ACC112 (cell line): ENCODE data around the gene ATP11A.

Experiments
- H2AFZ ChIP-seq: fragments of 200-600 bp; sonication (generic); one replicate; pipeline ENCODE4 v1.6.0; 2017; ENCODE audit warnings: antibody characterized with exemption, low read length; ENCODE audit not compliant: unreplicated experiment
- H3K27ac ChIP-seq: fragments of 200-600 bp; sonication (generic); 2 replicates; pipeline ENCODE4 v1.5.1; 2014; ENCODE audit warnings: low read depth, mild to moderate bottlenecking, antibody characterized with exemption, low read length, moderate library complexity
- H3K27me3 ChIP-seq: fragments of 200-600 bp; sonication (generic); 2 replicates; pipeline ENCODE4 v1.6.1; 2014; ENCODE audit warnings: mild to moderate bottlenecking, antibody characterized with exemption, low read length, moderate library complexity, mixed read lengths; ENCODE audit not compliant: insufficient read depth
- H3K36me3 ChIP-seq: fragments of 200-600 bp; sonication (generic); 2 replicates; pipeline ENCODE4 v1.6.1; 2016; ENCODE audit warnings: mild to moderate bottlenecking, antibody characterized with exemption, low read length, moderate library complexity, mixed read lengths; ENCODE audit not compliant: insufficient read depth
- H3K4me1 ChIP-seq: fragments of 200-600 bp; sonication (generic); one replicate; pipeline ENCODE4 v1.6.1; 2016; ENCODE audit warnings: low read length, mixed read lengths; ENCODE audit not compliant: insufficient read depth, unreplicated experiment, control insufficient read depth
- H3K4me3 ChIP-seq: fragments of 200-600 bp; sonication (generic); 2 replicates; pipeline ENCODE4 v1.5.1; 2014; ENCODE audit warnings: mild to moderate bottlenecking, low read depth, low read length
- H3K79me2 ChIP-seq: fragments of 200-600 bp; sonication (generic); one replicate; pipeline ENCODE4 v1.6.0; 2016; ENCODE audit warnings: low read length; ENCODE audit not compliant: control insufficient read depth, unreplicated experiment, insufficient read depth

The ATP11A gene

GRCh38 chr13:112888238-112889111, 198.6 kb downstream of the ATP11A start:
- Histone ChIP-seq H3K79me2 (no peaks in the 10 kb centered on the region), H3K4me1 (no peaks in the 10 kb centered on the region), H3K4me3 (no peak overlapping the region), H3K36me3 (no peaks in the 10 kb centered on the region), H2AFZ (no peak overlapping the region), H3K27ac (no peak overlapping the region), H3K27me3 (peaks cover 28% of the 10 kb centered on the region)

GRCh38 chr13:112889351-112890290, 199.8 kb downstream of the ATP11A start:
- peaks cover 36% of the 10 kb centered on the region for H3K27me3 ChIP-seq

GRCh38 chr13:112890316-112891145, 200.7 kb downstream of the ATP11A start:
- H3K27me3 ChIP-seq = peaks cover 45% of the 10 kb centered on the region
- no peaks in the 10 kb centered on the region for H3K36me3 ChIP-seq
- no peaks in the 10 kb centered on the region for H3K79me2 ChIP-seq
- H3K27ac ChIP-seq = no peak overlapping the region
- H3K4me3 ChIP-seq = no peak overlapping the region
- H3K4me1 ChIP-seq = no peaks in the 10 kb centered on the region
- no peak overlapping the region for H2AFZ ChIP-seq

More at GRCh38 chr13:112889351-112890290, 199.8 kb downstream of the ATP11A start:
- H3K27ac ChIP-seq = no peak overlapping the region
- no peak overlapping the region for H2AFZ ChIP-seq
- H3K36me3 ChIP-seq = no peaks in the 10 kb centered on the region
- no peaks in the 10 kb centered on the region for H3K4me1 ChIP-seq
- H3K79me2 ChIP-seq = no peaks in the 10 kb centered on the region
- no peak overlapping the region for H3K4me3 ChIP-seq

- Histone ChIP-seq H3K27me3 (peaks cover 57% of the 10 kb centered on the region), H3K27ac (no peak overlapping the region), H3K4me3 (no peak overlapping the region), H3K36me3 (no peaks in the 10 kb centered on the region), H2AFZ (no peak overlapping the region), H3K4me1 (no peaks in the 10 kb centered on the region), H3K79me2 (no peaks in the 10 kb centered on the region)
Observed at GRCh38 chr13:112891477-112892401, 201.9 kb downstream of the ATP11A start.

GRCh38 chr13:112892426-112893206, 202.8 kb downstream of the ATP11A start:
- Histone ChIP-seq H3K36me3 (no peaks in the 10 kb centered on the region), H3K4me3 (no peak overlapping the region), H3K4me1 (no peaks in the 10 kb centered on the region), H3K27me3 (peaks cover 59% of the 10 kb centered on the region), H3K27ac (no peak overlapping the region), H2AFZ (no peak overlapping the region), H3K79me2 (no peaks in the 10 kb centered on the region)

- Histone ChIP-seq H3K4me1 (no peaks in the 10 kb centered on the region), H3K79me2 (no peaks in the 10 kb centered on the region), H2AFZ (no peak overlapping the region), H3K27me3 (peaks cover 59% of the 10 kb centered on the region), H3K27ac (no peak overlapping the region), H3K36me3 (no peaks in the 10 kb centered on the region), H3K4me3 (no peak overlapping the region)
Observed at GRCh38 chr13:112893207-112893569, 203.3 kb downstream of the ATP11A start.

- no peak overlapping the region for H3K4me3 ChIP-seq
Observed at GRCh38 chr13:112893570-112894422, 204.0 kb downstream of the ATP11A start.

GRCh38 chr13:112894423-112894672, 204.5 kb downstream of the ATP11A start:
- no peaks in the 10 kb centered on the region for H3K79me2 ChIP-seq
- H3K36me3 ChIP-seq = no peaks in the 10 kb centered on the region
- no peak overlapping the region for H2AFZ ChIP-seq
- H3K27ac ChIP-seq = no peak overlapping the region
- peaks cover 62% of the 10 kb centered on the region for H3K27me3 ChIP-seq
- H3K4me1 ChIP-seq = no peaks in the 10 kb centered on the region
- no peak overlapping the region for H3K4me3 ChIP-seq

More at GRCh38 chr13:112893570-112894422, 204.0 kb downstream of the ATP11A start:
- Histone ChIP-seq H3K4me1 (no peaks in the 10 kb centered on the region), H3K27me3 (peaks cover 59% of the 10 kb centered on the region), H3K27ac (no peak overlapping the region), H3K36me3 (no peaks in the 10 kb centered on the region), H3K79me2 (no peaks in the 10 kb centered on the region), H2AFZ (no peak overlapping the region)
